Activated naive CD8-positive, alpha-beta T cell treated with anti-CD3 and anti-CD28 coated beads, Interleukin-2, amount 10 ng/mL, durations not matched to agents 7 days and 5 days (primary cell): ENCODE data around the gene KCTD2. TPM values are rescaled to one million over a fixed set of nuclear protein-coding genes. Genes with fewer than 3 reads are reported as not detected.

Source experiments
- ATAC-seq: fragments of 150-1000 bp; cut with Tn5 transposase; one replicate; pipeline ENCODE4 v1.10.0; 2021; ENCODE audit warnings: low read depth, moderate library complexity
- POLR2A ChIA-PET: fragments of 350-600 bp; sonication (Branson Sonifier 250); formaldehyde crosslinking; loops from one replicate; lab custom pipeline; 2021; ENCODE audit warnings: antibody characterized with exemption; lab: Charles Lee
- DNase-seq: peaks from one replicate; pipeline ENCODE4 v3.0.0; 2021
- H3K27ac Mint-ChIP-seq: one replicate; pipeline ENCODE4 v1.8.0; 2022; ENCODE audit warnings: mild to moderate bottlenecking, mixed read lengths
- H3K27me3 Mint-ChIP-seq: one replicate; pipeline ENCODE4 v1.8.0; 2022; ENCODE audit warnings: mild to moderate bottlenecking, moderate library complexity, mixed read lengths
- H3K36me3 Mint-ChIP-seq: one replicate; pipeline ENCODE4 v1.8.0; 2021; ENCODE audit warnings: mild to moderate bottlenecking, mixed read lengths
- H3K4me1 Mint-ChIP-seq: one replicate; pipeline ENCODE4 v1.8.0; 2021; ENCODE audit warnings: mixed read lengths
- H3K4me3 Mint-ChIP-seq: one replicate; pipeline ENCODE4 v1.8.0; 2022; ENCODE audit warnings: mild to moderate bottlenecking, moderate library complexity, mixed read lengths
- H3K9me3 Mint-ChIP-seq: one replicate; pipeline ENCODE4 v1.8.0; 2021; ENCODE audit warnings: mixed read lengths
- total RNA-seq, 2 experiments: library from RNA; stranded (reverse); gene quantifications; one replicate each; pipeline ENCODE4 v1.2.3, GENCODE V29; 2021

Gene KCTD2
- total RNA-seq, 2 experiments from 2014 or later = 20.4 to 22.4 TPM

DNA sequence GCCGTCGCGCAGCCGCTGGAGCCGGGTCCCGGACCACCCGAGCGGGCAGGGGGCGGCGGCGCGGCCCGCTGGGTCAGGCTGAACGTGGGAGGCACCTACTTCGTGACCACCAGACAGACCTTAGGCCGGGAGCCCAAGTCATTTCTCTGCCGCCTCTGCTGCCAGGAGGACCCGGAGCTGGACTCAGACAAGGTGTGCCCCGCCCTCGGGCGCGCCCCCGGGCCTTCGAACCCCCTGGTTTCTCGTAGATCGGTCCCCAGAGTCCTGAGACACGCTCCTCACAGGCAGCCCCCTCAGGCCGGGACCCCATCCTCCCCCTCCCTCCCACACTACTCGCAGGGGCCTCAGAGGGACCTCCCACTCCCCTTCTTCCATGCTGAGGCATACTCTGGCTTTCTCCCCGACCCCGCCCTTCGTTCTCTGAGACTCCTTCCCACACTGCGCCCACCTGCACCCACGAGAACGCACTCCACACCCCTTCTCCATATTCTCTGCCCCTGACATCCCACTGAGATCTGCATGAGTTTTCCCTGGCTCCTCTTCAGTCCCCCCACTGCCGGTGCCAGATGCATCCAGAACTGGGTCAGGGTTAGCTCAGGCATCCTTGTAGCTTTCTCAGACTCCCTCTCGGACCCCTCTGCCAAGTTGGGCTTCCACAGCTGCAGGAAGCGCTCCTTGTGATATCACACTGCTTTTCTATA, 523 bp downstream of the KCTD2 start:
- peaks cover 27% of the 10 kb centered on the region for H3K4me1 Mint-ChIP-seq
- H3K4me3 Mint-ChIP-seq = peak overlapping the region; percentile 96
- POLR2A ChIA-PET = interaction anchor here (1.0 to 2.9 kb wide), 7 partner anchors 12 to 107 kb away, joined by 3 to 14 read pairs (median 5); partner anchors contain the start of genes JPT1 and MRPL58
- H3K27me3 Mint-ChIP-seq = no peaks in the 10 kb centered on the region
- DNase-seq (no peak), ATAC-seq (peak; percentile 5)
- H3K9me3 Mint-ChIP-seq = no peaks in the 10 kb centered on the region
- peak overlapping the region; percentile 91 for H3K27ac Mint-ChIP-seq
- H3K36me3 Mint-ChIP-seq = peaks cover 9% of the 10 kb centered on the region

DNA sequence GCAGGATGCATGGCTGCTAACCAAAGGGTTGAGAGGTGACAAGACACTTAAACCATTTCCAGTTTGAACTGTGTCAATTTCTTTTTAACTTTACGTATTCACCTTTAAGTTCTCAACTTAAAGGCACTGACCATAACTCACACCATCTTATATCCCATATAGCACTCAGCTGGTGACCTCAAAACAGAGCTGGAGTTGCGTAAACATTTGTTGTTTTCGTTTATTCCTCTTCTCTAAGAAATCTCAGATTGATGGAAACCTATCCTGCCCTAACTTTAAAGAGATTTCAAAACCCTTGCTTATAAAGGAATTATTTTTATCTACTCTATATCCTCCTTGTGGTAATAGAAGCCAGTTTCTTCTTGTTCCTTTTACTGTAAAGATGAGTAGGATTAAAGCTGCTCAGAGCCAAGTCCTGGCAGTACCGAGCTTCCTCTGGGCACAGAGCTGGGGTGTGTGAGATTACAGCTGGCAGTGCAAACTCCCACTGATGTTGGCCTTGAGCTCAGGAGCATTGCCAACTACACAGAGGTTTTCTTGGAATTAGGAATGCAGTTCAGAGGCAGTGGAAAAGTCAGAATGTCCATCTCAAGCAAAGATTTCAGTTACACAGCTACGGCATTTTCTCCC, 1.3 kb downstream of the KCTD2 start:
- Mint-ChIP-seq H3K9me3 (no peaks in the 10 kb centered on the region), H3K36me3 (peaks cover 12% of the 10 kb centered on the region), H3K4me3 (peak overlapping the region; percentile 96), H3K4me1 (peaks cover 27% of the 10 kb centered on the region), H3K27ac (peak overlapping the region; percentile 91), H3K27me3 (no peaks in the 10 kb centered on the region)
- ATAC-seq (no peak), DNase-seq (no peak)
- POLR2A ChIA-PET = interaction anchor here (0.9 to 2.9 kb wide), 5 partner anchors 12 to 106 kb away, joined by 3 to 13 read pairs (median 4); partner anchors contain the start of genes JPT1 and MRPL58

DNA sequence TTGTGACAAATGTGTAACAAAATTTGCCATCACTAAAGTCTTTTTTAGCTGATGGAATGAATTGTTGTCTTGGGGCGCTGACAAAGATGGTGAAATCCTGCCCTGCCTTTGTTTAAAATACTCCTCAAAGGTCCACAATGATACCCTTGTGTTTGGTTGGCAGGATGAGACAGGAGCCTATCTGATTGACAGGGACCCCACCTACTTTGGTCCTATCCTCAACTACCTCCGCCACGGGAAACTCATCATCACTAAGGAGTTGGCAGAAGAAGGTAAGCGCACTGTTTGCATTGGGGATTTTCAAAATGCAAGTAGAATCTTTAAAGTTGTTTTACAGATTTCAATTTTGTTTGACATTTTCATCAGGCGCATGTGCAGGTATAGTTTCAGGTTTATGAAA, 2.0 kb downstream of the KCTD2 start:
- H3K27me3 Mint-ChIP-seq = no peaks in the 10 kb centered on the region
- H3K27ac Mint-ChIP-seq = no peak overlapping the region
- H3K4me3 Mint-ChIP-seq = no peak overlapping the region
- peaks cover 14% of the 10 kb centered on the region for H3K36me3 Mint-ChIP-seq
- POLR2A ChIA-PET = interaction anchor here (0.9 to 1.0 kb wide), 2 partner anchors 10 to 13 kb away, joined by 3 to 4 read pairs; no protein-coding TSS in a partner anchor
- DNase-seq = no peak
- H3K9me3 Mint-ChIP-seq = no peaks in the 10 kb centered on the region
- peaks cover 27% of the 10 kb centered on the region for H3K4me1 Mint-ChIP-seq
- ATAC-seq = no peak

DNA sequence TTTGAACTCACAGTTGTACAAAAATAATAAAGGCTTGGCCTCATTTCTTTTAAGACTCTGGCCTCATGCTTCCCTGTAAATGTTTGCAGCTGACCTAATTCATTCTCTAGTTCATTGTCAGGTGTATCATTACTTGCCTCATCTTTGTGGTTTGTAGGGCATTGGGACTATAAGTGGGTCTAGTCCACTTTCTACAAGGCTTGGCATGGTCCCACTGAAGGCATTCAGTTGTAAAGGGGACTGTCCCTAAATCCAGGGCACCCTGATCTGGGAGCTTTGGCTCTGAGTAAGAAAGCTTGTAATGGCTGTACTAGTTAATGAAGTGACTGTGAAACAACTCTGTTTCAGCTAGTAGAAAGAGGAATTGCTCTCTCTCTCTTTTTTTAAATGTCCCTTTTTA, 2.7 kb downstream of the KCTD2 start:
- Mint-ChIP-seq H3K4me3 (no peak overlapping the region), H3K9me3 (no peaks in the 10 kb centered on the region), H3K36me3 (peaks cover 17% of the 10 kb centered on the region), H3K27ac (no peak overlapping the region), H3K4me1 (peaks cover 25% of the 10 kb centered on the region), H3K27me3 (no peaks in the 10 kb centered on the region)
- ATAC-seq (no peak), DNase-seq (no peak)
- POLR2A ChIA-PET = interaction anchor here (0.6 to 1.0 kb wide), 3 partner anchors 10 to 133 kb away, joined by 3 to 4 read pairs (median 3); partner anchors contain the start of gene SUMO2

DNA sequence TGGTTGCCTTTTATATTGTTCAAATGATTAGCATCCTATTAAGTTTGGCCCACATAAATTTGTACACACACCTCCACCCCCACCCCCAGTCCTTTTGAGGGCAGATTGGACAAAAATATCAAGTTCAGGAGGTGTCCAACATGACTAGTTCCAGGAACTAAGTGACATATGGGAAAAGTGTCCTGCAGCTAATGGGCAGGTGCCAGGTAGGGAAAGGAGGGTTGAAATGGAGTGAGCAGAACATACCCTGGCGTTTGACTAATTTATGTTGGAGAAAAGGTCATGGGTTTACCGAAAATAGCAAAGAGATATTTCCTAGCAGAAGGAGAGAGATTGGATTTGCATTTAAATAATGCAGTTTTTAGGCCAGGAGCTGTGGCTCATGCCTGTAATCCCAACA, 4.9 kb downstream of the KCTD2 start:
- no peak for ATAC-seq
- peaks cover 22% of the 10 kb centered on the region for H3K36me3 Mint-ChIP-seq
- POLR2A ChIA-PET = interaction anchor here (1.2 kb wide), 1 partner anchor 16 kb away, joined by 3 read pairs; no protein-coding TSS in a partner anchor
- no peak overlapping the region for H3K27ac Mint-ChIP-seq
- H3K4me3 Mint-ChIP-seq = no peak overlapping the region
- peaks cover 17% of the 10 kb centered on the region for H3K4me1 Mint-ChIP-seq
- H3K27me3 Mint-ChIP-seq = no peaks in the 10 kb centered on the region
- no peak for DNase-seq
- no peaks in the 10 kb centered on the region for H3K9me3 Mint-ChIP-seq

DNA sequence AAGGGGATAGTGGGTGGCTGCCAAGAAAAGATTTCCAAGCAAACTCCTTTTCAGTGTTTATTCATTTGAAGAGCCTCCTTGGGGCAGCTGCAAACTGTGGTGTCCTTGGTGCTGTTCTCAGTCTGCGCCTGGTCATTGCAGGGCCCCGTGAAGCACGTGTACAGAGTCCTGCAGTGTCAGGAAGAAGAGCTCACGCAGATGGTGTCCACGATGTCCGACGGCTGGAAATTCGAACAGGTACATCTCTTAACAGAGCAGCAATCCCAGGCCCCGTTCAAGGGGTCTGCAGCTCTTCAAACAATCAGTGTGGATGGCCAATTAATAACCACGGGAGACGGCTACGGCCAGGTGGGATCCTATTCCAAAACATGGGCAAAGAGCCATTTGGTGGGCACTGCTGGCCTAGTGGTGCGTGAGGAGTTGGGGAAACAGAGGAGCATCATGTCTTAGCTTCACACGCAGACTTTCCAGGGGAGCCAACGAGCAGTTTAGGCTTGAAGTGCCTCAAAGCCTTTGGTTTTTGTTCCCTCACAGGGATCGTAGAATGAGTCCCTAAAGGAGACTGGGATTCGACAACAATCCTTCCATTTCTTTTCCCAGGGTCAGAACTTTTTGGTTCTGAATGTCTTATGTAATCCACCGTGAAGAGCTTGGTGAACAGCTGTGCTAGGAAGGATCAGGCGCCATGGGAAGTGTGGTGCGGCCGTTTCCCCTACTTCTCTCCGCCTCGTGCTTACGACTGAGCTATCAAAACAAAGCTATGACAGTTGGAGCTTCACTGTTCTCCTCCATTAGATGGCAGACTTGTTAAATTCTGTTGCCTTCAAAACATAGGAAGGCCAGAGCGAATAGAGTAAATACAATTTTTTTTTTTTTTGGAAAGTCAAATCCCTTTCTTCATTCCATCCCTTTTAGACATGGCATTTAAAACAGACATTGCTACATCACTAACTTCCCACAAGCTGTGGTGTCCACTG, 12.6 kb downstream of the KCTD2 start:
- H3K27ac Mint-ChIP-seq = peak overlapping the region; percentile 56
- H3K4me1 Mint-ChIP-seq = peaks cover 12% of the 10 kb centered on the region
- H3K4me3 Mint-ChIP-seq = no peak overlapping the region
- no peaks in the 10 kb centered on the region for H3K9me3 Mint-ChIP-seq
- POLR2A ChIA-PET = interaction anchor here (0.7 to 1.3 kb wide), 6 partner anchors 10 to 397 kb away, joined by 3 to 4 read pairs (median 4); partner anchors contain the start of genes GGA3, KCTD2, MRPS7 and SLC16A5
- DNase-seq (no peak), ATAC-seq (no peak)
- H3K27me3 Mint-ChIP-seq = no peaks in the 10 kb centered on the region
- H3K36me3 Mint-ChIP-seq = peaks cover 7% of the 10 kb centered on the region

DNA sequence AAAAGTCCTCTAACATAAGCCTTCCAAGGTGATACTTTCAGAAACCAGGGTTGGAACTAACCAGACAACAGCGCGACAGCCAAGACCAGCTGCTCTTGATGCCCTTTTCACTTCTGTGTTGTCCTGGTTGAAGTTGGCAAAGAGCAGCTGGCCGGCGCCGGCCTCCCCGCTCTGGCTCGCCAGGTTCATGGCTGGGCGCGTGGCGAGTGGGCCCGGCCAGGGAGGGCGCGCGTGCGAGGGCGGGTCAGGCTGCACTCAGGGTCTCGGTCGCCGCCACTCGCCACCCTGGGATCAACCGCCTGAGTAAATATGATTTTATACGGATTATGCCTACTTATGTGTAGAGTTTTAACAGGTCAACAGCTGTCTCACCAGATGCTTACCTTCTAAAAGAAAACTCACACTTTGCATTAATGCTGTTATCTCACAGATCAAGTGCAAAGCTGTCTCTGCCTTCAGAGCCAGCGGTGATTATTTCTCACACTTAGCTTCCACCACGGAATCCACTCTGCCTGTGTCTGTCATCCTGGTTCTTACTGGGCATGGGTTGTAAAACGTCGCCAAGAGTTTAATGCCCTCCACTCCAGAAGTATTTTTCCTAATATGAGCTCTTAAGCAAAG, 13.5 kb downstream of the KCTD2 start:
- H3K27me3 Mint-ChIP-seq = no peaks in the 10 kb centered on the region
- ATAC-seq (no peak), DNase-seq (no peak)
- H3K9me3 Mint-ChIP-seq = no peaks in the 10 kb centered on the region
- no peak overlapping the region for H3K4me3 Mint-ChIP-seq
- peaks cover 14% of the 10 kb centered on the region for H3K4me1 Mint-ChIP-seq
- peaks cover 7% of the 10 kb centered on the region for H3K36me3 Mint-ChIP-seq
- H3K27ac Mint-ChIP-seq = no peak overlapping the region
- POLR2A ChIA-PET = interaction anchor here (1.0 to 3.0 kb wide), 4 partner anchors 13 to 54 kb away, joined by 3 to 8 read pairs (median 4); partner anchors contain the start of genes ATP5PD, KCTD2 and SLC16A5

DNA sequence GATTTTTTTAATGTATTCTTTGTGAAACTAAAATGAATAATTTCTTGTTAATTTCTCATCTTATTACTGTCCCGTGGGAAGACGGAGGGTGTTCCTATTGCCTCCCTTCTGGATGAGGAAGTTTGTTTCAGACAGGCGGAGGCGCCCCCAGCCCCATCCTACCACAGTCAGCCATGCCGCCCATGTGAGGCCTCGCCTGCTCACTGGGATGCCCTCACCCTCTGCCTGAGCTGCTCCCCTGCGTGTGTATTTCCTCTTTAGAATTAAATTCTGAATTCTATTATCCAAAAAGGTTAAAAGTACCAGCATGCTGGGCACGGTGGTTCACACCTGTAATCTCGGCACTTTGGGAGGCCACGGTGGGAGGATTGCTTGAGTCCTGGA, 14.0 kb downstream of the KCTD2 start:
- Mint-ChIP-seq H3K4me1 (peaks cover 18% of the 10 kb centered on the region), H3K9me3 (no peaks in the 10 kb centered on the region), H3K36me3 (peaks cover 9% of the 10 kb centered on the region), H3K27ac (no peak overlapping the region), H3K27me3 (no peaks in the 10 kb centered on the region), H3K4me3 (no peak overlapping the region)
- POLR2A ChIA-PET = interaction anchor here (1.0 to 3.0 kb wide), 2 partner anchors 14 to 27 kb away, joined by 3 to 8 read pairs; partner anchors contain the start of genes ATP5PD, KCTD2 and SLC16A5
- no peak for DNase-seq
- ATAC-seq = no peak

DNA sequence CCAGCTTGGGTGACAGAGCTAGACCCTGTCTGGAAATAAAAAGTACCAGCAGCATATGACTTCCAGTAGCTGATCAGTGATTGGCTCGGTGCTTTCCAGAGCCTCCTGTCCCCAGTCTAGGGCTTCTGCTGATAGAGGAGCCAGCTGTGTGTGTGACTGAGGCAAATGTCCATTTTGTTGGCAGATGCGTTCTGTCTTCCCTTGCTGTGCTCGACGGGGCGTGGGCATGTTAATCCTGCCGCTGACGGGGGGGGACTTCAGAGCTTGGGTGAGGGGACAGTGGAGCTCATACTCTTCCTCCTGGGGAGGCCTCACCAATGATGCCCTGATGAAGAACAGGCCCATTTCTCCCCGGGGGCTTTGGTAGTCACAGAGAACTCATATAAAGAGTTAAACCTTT, 14.6 kb downstream of the KCTD2 start:
- Mint-ChIP-seq H3K9me3 (no peaks in the 10 kb centered on the region), H3K4me3 (no peak overlapping the region), H3K4me1 (peaks cover 21% of the 10 kb centered on the region), H3K27me3 (no peaks in the 10 kb centered on the region), H3K27ac (no peak overlapping the region), H3K36me3 (peaks cover 5% of the 10 kb centered on the region)
- DNase-seq = no peak
- POLR2A ChIA-PET = interaction anchor here (3.0 kb wide), 1 partner anchor 14 kb away, joined by 8 read pairs; the partner anchor contains the start of genes ATP5PD and KCTD2
- no peak for ATAC-seq

DNA sequence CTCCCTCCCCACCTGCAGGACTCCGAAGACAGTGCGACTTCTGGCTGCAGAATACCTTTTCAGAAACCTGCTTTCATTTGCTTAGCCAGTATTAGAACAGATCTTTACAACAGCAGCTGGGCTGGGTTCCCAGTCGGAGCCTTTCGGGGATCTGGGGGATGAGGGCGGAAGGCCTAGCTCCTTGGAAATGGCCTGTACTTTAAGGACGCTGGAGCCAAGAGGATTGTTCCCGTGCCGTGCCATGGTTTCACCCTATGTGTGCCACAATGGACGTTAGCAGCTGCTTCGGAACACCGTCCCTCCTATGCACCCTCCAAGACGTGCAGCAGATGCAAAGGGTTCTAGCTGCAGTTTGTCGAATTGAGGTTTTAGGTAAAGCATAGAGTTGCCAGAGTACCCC, 16.2 kb downstream of the KCTD2 start:
- H3K9me3 Mint-ChIP-seq = no peaks in the 10 kb centered on the region
- no peaks in the 10 kb centered on the region for H3K27me3 Mint-ChIP-seq
- peaks cover 28% of the 10 kb centered on the region for H3K4me1 Mint-ChIP-seq
- POLR2A ChIA-PET = interaction anchor here (1.0 to 3.0 kb wide), 2 partner anchors 16 to 51 kb away, joined by 4 to 8 read pairs; partner anchors contain the start of genes ATP5PD and KCTD2
- no peak overlapping the region for H3K27ac Mint-ChIP-seq
- peaks cover 4% of the 10 kb centered on the region for H3K36me3 Mint-ChIP-seq
- H3K4me3 Mint-ChIP-seq = no peak overlapping the region
- no peak for ATAC-seq
- DNase-seq = no peak

DNA sequence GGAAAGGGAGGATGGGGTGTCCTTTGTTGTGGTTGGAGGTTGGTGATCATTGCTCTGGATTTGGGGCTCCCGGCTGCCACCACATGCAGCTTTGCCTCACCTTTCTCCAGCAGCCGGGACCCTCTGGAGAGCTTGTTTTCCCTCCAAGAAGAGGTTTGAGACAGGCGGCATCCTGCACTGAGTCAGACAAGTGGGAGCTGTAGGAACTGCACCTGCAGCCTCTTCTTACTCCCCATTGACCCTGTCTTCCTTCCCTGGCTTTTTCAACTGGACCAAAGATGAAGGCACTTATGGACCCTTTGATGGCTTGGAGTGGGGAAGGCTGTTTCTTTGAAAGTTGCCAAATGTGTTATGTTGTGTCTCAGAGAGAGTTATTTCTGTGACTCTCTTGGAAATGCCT, 16.6 kb downstream of the KCTD2 start:
- Mint-ChIP-seq H3K9me3 (no peaks in the 10 kb centered on the region), H3K36me3 (peaks cover 4% of the 10 kb centered on the region), H3K4me3 (no peak overlapping the region), H3K27me3 (no peaks in the 10 kb centered on the region), H3K4me1 (peaks cover 29% of the 10 kb centered on the region), H3K27ac (no peak overlapping the region)
- DNase-seq (no peak), ATAC-seq (no peak)
- POLR2A ChIA-PET = interaction anchor here (1.0 to 3.0 kb wide), 2 partner anchors 16 to 51 kb away, joined by 4 to 8 read pairs; partner anchors contain the start of genes ATP5PD and KCTD2

DNA sequence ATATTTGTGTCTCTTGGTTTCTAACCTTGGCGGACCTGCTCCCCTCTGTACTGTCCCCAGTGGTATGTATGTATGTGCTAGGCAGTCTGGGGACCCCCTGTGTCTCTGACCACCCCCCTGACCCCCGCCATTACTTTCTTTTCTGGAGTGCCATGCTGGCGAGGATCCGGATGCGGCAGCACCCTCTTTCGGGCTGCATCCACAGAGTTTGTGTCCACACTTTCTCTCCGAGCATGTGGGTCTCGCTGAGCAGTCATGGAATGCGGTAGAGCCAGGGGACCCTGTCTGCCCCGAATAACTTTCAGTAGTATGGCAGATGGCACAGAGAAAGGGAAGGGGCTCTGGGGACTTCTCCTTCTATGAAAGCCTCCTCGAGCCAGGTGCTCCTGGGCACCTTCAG, 17.0 kb downstream of the KCTD2 start:
- POLR2A ChIA-PET = no interaction called here
- Mint-ChIP-seq H3K9me3 (no peaks in the 10 kb centered on the region), H3K4me3 (no peak overlapping the region), H3K4me1 (peaks cover 32% of the 10 kb centered on the region), H3K36me3 (peaks cover 4% of the 10 kb centered on the region), H3K27ac (no peak overlapping the region), H3K27me3 (no peaks in the 10 kb centered on the region)
- DNase-seq (no peak), ATAC-seq (no peak)
